Cardiac fibroblast (primary cell): ENCODE results near the gene PDE4D.

ENCODE experiments used
- DNase-seq, 2 donors: peaks; one replicate each; pipeline versions ENCODE4 v3.0.0 to v3.0.0-alpha.2; 2010; ENCODE audit warnings: low read depth in 2 of 2
- H3K4me3 ChIP-seq, 2 donors: replicated peaks in 1 of 2; 1 replicate in 1 of 2; 2 replicates in 1 of 2; pipeline ENCODE4 v1.5.1; 2011; ENCODE audit warnings: low read depth in 2 of 2, low read length in 2 of 2, mild to moderate bottlenecking in 2 of 2, moderate library complexity in 1 of 2
- CTCF ChIP-seq: IDR thresholded peaks from one replicate; pipeline ENCODE4 v1.5.1; 2011; ENCODE audit warnings: low read depth, mild to moderate bottlenecking, low read length, inconsistent platforms

Gene PDE4D

GRCh38 chr5:59893429-59894227, at the start of gene PDE4D:
TSS of gene PDE4D (minus strand) at chr5:59893726.
- no peak for TF ChIP-seq CTCF
- peak; percentile 45 to 63 for DNase-seq
- H3K4me3 ChIP-seq, result peak within 1 kb of the TSS in 1 of 2 donors; percentile 13

DNA sequence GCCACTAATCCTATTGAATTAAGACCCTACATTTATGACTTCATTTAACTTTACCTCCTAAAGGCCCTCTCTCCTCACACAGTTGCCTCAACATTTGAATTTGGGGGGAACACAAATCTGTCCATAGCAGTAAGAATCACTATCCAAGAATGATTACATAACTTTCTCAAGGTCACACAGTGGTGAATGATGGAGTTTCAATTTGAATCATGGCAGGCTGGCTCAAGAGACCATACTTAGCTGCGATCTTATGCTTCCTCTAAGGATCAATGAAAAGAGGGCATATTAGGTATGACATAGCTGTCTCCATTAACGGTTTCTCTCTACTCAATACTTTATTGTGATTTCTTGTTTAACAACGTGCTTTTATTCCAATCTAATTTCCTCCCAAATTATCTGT, 44.1 kb upstream of the PDE4D start:
- no peak overlapping the region for H3K4me3 ChIP-seq
- DNase-seq, result no peak
- no peak for TF ChIP-seq CTCF

DNA sequence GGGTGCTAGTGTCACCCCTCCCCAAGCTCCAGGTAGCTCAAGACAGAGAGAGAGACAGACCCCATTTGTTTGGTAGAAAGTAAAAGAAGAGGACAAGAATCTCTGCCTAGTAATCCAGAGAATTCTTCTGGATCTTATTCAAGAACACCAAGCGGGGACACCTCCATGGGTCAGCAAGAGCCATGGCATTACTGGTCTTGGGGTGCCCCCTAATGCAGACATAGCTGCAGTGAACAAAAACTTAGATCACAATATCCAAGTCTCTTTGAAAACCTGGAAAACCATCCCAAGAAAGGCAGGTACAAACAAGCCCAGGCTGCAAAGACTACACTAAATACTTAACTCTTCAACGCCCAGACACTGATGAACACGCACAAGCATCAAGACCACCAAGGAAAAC, 29.9 kb upstream of the PDE4D start:
- DNase-seq, result peak; percentile 8 to 23
- no peak for TF ChIP-seq CTCF

DNA sequence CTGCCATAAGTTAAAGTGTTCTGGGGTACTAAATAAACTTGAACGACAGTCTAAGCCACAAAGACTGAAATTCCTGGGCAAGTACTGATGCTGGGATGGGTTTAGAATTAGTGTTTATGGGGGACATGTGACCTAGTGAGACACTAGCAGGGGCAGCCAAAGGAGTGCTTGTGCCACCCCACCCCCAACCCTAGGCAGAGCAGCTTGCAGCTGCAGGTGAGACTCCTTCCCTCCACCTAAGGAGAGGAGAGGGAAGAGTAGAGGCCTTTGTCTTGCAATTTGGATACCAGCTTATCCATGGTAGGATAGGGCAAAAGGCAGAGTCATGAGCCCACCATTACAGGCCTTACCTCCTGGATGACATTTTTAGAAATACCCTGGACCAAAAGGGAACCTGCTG, 28.7 kb upstream of the PDE4D start:
- no peak for DNase-seq
- no peak for TF ChIP-seq CTCF
- H3K4me3 ChIP-seq, result no peak overlapping the region

More for the DNA sequence above, 29.9 kb upstream of the PDE4D start:
- no peak overlapping the region for H3K4me3 ChIP-seq

- no peak for DNase-seq
- no peak overlapping the region for H3K4me3 ChIP-seq
- no peak for TF ChIP-seq CTCF
Observed at GRCh38 chr5:59921816-59922215, 28.3 kb upstream of the PDE4D start.

- H3K4me3 ChIP-seq, result no peak overlapping the region
- DNase-seq, result no peak
- no peak for TF ChIP-seq CTCF
Observed at GRCh38 chr5:59919484-59919883, 26.0 kb upstream of the PDE4D start.

GRCh38 chr5:59917121-59917520, 23.6 kb upstream of the PDE4D start:
- TF ChIP-seq CTCF, result no peak
- no peak for DNase-seq

More at GRCh38 chr5:59917121-59917520, 23.6 kb upstream of the PDE4D start:
- H3K4me3 ChIP-seq, result no peak overlapping the region
